ENCODE data around the gene PLXNA1.

The PLXNA1 gene

GRCh38 chr3:126954141-126954842, 28.6 kb upstream of the PLXNA1 start:
- DNase-seq = no peak

DNA sequence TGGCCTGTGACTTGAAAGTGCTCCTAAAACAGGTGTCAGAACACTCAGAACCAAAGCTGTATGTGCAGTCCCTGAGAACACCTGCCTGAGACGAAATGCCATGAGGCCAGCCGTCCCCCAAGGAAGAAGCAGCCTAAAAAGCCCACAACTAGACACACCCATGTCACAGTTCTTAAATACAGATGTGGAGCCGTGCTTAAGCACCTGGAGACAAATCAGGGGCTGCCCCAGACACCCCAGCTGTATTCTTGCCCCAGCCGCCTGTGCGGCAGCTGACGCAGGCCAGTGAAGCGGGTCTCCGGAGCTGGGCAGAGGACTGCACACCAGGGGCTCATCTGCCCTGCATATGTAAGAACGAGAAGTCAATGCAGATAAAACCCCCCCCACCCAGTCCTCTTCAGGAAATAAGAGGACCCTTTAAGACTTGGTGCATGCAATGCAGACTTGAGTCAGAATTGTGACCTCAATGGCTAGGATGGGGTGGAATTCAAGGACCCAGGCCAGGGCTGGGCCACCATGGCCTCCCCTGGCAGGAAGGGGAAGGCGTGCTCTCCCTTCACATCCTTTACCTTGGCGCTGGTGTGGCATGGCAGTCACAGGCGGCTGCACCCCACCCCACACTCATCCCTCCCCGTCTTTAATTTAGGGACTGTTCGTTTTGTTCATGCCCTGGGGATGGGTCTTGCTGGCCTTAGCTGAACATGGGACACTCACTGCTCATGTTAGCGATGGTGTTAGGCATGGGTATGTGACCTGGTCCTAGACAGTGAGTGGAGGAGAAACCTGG, 27.7 kb upstream of the PLXNA1 start:
- DNase-seq = no peak

GRCh38 chr3:126956361-126956760, 26.6 kb upstream of the PLXNA1 start:
- no peak for DNase-seq

GRCh38 chr3:126956866-126957650, 25.9 kb upstream of the PLXNA1 start:
- no peak for DNase-seq

DNA sequence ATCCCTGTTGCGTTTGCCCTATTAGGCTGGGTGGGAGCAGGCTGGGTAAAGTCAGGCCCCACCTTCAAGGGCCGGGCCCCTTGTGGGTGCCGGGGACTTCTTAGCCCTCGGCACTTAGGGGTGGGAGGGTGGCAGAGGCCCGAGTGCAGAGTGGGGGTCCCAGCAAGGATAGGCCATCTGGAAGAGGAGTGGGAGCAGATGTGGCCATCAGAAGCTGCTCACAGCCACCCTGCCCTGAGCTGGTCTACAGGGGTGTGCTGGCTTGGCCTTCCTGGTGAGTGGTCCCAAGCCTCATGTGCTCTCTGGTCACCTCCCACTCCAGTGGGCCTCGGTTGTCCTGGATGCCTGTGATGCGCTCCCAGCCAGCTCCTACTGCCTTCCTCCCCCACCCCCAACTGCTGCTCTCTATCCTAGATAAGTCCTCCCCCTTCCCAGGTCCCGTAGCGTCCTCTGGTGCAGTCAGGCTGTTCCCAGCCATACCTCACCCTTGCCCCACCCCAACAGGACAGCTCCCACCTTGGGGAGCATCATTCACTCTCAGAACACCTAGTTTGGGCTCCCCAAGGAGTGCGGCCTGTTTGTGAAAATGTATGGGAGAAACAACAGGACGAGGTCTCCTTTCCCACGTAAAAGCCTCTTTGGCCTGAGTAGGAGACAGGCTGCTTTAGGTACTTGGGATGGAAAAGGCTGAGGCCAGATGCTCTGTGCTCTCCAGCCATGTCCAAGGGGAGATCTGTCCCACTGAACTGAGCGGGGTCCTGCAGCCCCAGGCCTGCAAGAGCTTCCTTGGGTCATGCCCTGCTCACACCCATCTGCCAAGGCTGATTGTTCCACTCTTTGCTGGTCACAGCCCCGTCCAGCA, 24.9 kb upstream of the PLXNA1 start:
- no peak for DNase-seq

- no peak for DNase-seq
Measured at GRCh38 chr3:126958638-126959085, 24.3 kb upstream of the PLXNA1 start.

- no peak for DNase-seq
Measured at GRCh38 chr3:126959136-126959920, 23.6 kb upstream of the PLXNA1 start.

DNA sequence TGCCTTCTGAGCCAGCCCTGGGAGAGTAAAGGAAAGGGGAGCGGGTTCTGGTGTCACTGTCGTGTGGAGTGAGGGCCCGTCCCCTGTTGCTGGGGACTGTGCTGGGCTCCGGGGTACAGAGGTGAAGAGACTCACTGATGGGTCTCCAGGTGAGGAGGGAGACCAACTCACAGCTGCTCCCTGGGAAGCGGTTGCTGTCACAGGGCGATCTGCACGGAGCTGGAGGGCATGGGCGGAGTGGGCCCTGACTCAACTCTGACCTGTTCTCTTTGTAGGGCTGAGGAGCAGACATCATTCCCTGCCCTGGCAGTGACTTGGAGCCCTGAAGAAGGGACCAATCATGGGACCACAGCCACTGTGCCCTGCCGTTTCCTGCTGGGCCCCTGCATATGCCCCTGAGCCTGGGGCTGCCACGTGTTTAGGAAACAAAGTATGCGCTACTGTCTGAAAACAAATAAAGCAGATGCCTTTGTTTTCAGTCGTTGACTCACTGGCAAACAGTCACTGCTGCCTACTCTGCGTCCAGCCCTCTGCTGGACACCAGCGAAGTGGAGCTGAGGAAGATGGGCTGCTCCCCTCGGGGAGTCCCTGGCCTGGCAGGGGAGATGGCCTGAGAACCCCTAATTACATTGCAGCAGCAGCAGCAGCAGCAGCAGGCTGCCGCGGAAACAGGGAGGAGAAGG, 22.9 kb upstream of the PLXNA1 start:
- no peak for DNase-seq

GRCh38 chr3:126960604-126960995, 22.3 kb upstream of the PLXNA1 start:
- DNase-seq = no peak

DNA sequence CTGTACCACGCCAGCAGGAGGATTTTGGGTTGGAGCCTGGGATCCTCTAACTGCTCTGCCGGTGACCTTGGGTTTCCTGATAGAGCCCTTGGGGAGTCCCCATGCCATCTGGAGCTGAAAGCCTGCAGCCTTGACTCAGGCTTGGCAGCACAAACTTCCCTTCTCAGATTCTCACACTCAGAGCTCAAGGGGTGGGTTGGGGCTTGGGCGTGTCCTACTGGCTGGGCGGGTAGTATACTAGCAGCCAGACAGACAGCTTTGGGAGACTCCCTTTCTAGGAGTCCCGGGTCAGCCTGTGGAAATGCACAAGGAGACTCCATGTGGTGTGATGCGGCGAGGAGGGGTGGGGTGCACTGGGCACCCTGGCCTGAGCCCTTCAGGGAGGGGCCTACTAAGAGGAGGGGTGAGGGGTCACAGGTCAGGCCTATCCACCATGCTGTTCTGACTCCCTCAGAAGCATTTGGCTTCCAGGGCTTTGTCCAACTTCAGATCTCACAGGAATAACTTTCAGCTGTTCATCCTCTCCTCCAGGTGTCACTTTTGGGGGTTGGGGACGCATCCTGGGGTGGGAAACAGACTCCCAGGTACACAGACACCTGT, 21.6 kb upstream of the PLXNA1 start:
- DNase-seq = no peak

DNA sequence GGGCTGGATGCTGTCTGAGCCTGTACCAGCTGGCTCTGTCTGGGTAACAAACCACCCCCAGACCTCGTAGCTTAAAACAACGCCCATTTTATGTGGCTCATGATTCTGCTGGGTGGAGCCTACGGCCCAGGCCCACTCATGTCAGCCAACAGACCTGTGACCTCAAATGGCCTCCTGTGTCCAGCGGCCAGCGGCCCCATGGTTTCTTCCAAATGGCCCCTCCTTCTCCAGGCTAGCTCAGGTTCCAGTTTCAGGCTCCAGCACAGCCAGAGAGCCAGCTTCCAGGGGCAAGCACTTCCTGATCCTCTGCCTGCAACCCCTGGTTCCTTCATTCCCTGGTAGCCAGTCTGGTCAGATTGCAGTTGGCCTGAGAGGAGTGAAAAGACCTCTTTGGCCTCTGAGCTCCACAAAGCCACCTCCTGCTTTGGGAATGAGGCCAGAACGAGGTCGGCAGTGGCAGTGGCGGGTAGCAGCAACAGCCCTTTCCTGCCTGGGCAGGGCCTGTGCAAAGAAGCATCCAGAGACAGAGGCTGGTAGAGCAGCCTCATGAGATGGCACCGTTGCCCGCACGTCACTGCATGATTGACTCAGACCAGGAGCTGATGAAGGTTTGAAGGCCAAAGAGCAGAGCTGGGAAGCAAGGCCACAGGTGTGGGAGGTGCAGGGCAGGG, 21.0 kb upstream of the PLXNA1 start:
- DNase-seq = no peak

GRCh38 chr3:126962756-126963155, 20.2 kb upstream of the PLXNA1 start:
- DNase-seq = no peak

- no peak for DNase-seq
Measured at GRCh38 chr3:126963261-126964190, 19.4 kb upstream of the PLXNA1 start.

- no peak for DNase-seq
Measured at GRCh38 chr3:126964261-126964660, 18.7 kb upstream of the PLXNA1 start.

DNA sequence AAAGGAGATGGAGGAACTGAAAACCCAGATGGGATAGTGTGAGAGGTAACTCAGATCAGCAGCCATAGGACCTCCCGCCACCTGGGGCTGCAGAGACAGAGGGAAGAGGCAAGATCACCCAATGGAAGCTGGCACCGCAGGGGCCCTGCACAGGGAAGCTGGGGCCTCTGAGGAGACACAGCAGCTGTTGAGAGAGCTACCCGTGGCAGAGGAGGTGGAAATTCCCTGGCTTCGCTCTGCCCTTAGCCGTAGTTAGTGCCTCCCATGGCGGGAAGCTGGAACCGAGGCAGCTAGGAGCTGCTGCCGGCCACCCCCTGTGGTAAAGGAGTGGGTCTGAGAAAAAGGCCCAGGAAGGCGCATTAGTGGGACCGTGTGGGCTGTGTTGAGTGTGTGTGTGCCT, 18.0 kb upstream of the PLXNA1 start:
- no peak for DNase-seq

GRCh38 chr3:126965526-126966080, 17.3 kb upstream of the PLXNA1 start:
- DNase-seq = no peak

- DNase-seq = no peak
Measured at GRCh38 chr3:126967386-126967785, 15.5 kb upstream of the PLXNA1 start.

All from stimulated activated CD8-positive, alpha-beta memory T cell treated with anti-CD3 and anti-CD28 coated beads, Interleukin-4, amount 100 ng/mL, for 48 hours (primary cell).